T-cell (primary cell): ENCODE measurements around the gene SPINT2. TPM values are rescaled to one million over a fixed set of nuclear protein-coding genes. Genes with fewer than 3 reads are reported as not detected.

Source experiments
- ATAC-seq, 4 experiments: fragments of 200-7000 bp in 3 of 4; fragments of 150-1000 bp in 1 of 4; cut with Tn5 transposase; replicated peaks in 1 of 4; 1 replicate in 3 of 4; 2 replicates in 1 of 4; pipeline ENCODE4 v1.10.0; 2021; ENCODE audit warnings: moderate library complexity in 3 of 4, mild to moderate bottlenecking in 2 of 4, moderate number of reproducible peaks in 1 of 4
- CTCF ChIA-PET, 2 donors: fragments of 300-600 bp; sonication (Branson Sonifier 250); formaldehyde crosslinking; loops; one replicate each; lab custom pipeline; 2022; ENCODE audit warnings: antibody characterized with exemption in 2 of 2; lab: Charles Lee
- POLR2A ChIA-PET, 2 donors: fragments of 300-600 bp; sonication (Branson Sonifier 250); formaldehyde crosslinking; loops; one replicate each; lab custom pipeline; 2022; ENCODE audit warnings: antibody characterized with exemption in 2 of 2; lab: Charles Lee
- DNase-seq, 35 experiments: peaks; one replicate each; pipeline versions ENCODE4 v3.0.0 to v3.0.0-alpha.2; 2013 to 2023
- H3K27ac ChIP-seq: one replicate; pipeline ENCODE4 v1.5.1; 2013; ENCODE audit warnings: low read length
- H3K27me3 ChIP-seq, 2 experiments: replicated peaks in 1 of 2; 1 replicate in 1 of 2; 2 replicates in 1 of 2; pipeline versions ENCODE4 v1.6.1 to v1.7.0; 2013; ENCODE audit warnings: low read length in 1 of 2, mixed read lengths in 1 of 2; ENCODE audit not compliant: control insufficient read depth in 2 of 2, insufficient read depth in 2 of 2; ENCODE audit errors: extremely low read depth in 1 of 2
- H3K36me3 ChIP-seq, 2 donors: 1 replicate in 1 of 2; 2 replicates in 1 of 2; pipeline versions ENCODE4 v1.6.1 to v1.7.0; 2013; ENCODE audit warnings: low read length in 1 of 2; ENCODE audit not compliant: control insufficient read depth in 2 of 2, insufficient read depth in 1 of 2; ENCODE audit errors: extremely low read depth in 1 of 2
- H3K4me1 ChIP-seq, 2 experiments: 1 replicate in 1 of 2; 2 replicates in 1 of 2; pipeline versions ENCODE4 v1.6.1 to v1.7.0; 2013; ENCODE audit warnings: low read length in 2 of 2, mixed read lengths in 1 of 2; ENCODE audit not compliant: insufficient read depth in 2 of 2, control insufficient read depth in 1 of 2; ENCODE audit errors: extremely low read depth in 1 of 2
- H3K4me3 ChIP-seq, 2 donors: 1 replicate in 1 of 2; 2 replicates in 1 of 2; pipeline versions ENCODE4 v1.5.1 to v1.7.0; 2013; ENCODE audit warnings: mild to moderate bottlenecking in 2 of 2, low read length in 1 of 2, moderate library complexity in 1 of 2; ENCODE audit not compliant: control insufficient read depth in 1 of 2; ENCODE audit errors: extremely low read depth in 1 of 2
- H3K9me3 ChIP-seq: 2 replicates; pipeline ENCODE4 v1.7.0; 2013
- H3K27ac Mint-ChIP-seq, 2 donors: one replicate each; pipeline ENCODE4 v1.8.0; 2020 to 2021; ENCODE audit warnings: mild to moderate bottlenecking in 2 of 2, mixed read lengths in 2 of 2
- H3K27me3 Mint-ChIP-seq, 2 donors: one replicate each; pipeline ENCODE4 v1.8.0; 2021 to 2022; ENCODE audit warnings: mixed read lengths in 2 of 2
- H3K36me3 Mint-ChIP-seq: one replicate; pipeline ENCODE4 v1.8.0; 2021; ENCODE audit warnings: mixed read lengths
- H3K4me1 Mint-ChIP-seq, 3 donors: one replicate each; pipeline ENCODE4 v1.8.0; 2020 to 2022; ENCODE audit warnings: mixed read lengths in 3 of 3, mild to moderate bottlenecking in 1 of 3
- H3K4me3 Mint-ChIP-seq, 3 donors: one replicate each; pipeline ENCODE4 v1.8.0; 2020 to 2022; ENCODE audit warnings: mild to moderate bottlenecking in 3 of 3, mixed read lengths in 3 of 3, moderate library complexity in 3 of 3
- H3K9me3 Mint-ChIP-seq, 3 donors: one replicate each; pipeline ENCODE4 v1.8.0; 2020 to 2022; ENCODE audit warnings: mixed read lengths in 3 of 3
- WGBS: methylation state at CpG from one replicate; pipeline ENCODE4 v1.1.5; 2013; ENCODE audit warnings: missing lambda C conversion rate; ENCODE audit not compliant: insufficient coverage; 5-methylcytosine and 5-hydroxymethylcytosine counted together
- total RNA-seq, 35 experiments: library from RNA in 6 of 35; stranded (reverse) in 6 of 35; fragments of 120-200 nt in 1 of 35; gene quantifications; one replicate each; pipeline versions ENCODE4 v1.2.1 to v1.2.4 and lab custom pipeline; 2013 to 2026

SPINT2 gene
- total RNA-seq, 5 donors from 2014 or later (not counting 1 experiment from before 2014, with no cell fraction given), result 30.3 to 48.5 (median 37.9) TPM

DNA sequence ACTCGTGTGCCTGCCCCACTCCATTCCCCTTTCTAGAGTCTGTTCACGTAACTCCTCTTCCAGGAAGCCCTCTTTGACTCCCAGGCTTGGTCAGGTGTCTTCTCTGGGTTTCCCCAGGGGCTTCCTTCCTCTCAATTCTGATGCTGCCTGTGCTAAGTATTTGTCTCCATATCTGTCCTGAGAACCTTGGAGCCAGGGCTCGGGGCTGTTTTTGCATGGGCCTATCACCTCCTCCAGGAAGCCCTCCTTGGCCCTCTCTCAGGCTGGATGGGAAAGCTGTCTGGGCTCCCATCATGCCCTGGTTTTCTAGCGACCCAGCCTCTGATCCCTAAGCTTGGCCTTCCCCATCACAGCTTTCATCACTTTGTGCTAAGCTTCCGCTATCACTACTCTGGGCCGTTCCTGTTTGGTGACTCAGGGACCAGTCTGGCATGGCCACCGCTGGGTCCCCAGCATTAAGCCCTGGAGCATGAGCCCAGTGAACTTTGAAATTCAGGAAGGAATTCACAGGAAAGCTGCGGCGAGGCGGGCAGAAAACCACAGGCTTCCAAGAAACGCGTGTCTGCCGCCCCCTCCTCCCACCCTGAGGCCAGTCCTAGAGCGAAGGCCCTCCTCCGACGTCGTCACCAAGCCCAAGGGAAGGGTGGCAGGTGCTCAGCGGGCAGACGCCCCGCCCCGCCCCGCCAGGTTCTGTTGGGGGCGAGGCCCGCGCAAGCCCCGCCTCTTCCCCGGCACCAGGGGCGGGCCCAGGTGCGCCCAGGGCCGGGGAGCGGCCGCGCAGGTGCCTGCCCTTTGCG is 486 bp upstream of the SPINT2 start:
- peak overlapping the region; percentile 82 to 87 (median 83) for H3K4me3 Mint-ChIP-seq
- WGBS, result 7% methylated on average over 34 of the region's 34 CpGs

GRCh38 chr19:38265213-38265861 is 964 bp downstream of the SPINT2 start:
- H3K27ac ChIP-seq, result peak overlapping the region; percentile 53
- DNase-seq, result peak in 10 of 35 experiments; percentile 7 to 43 (median 16)
- WGBS, result 31% methylated on average over 13 of the region's 14 CpGs

More for the DNA sequence above, 486 bp upstream of the SPINT2 start:
- CTCF ChIA-PET, result interaction anchor here in 1 of 2 donors (0.6 to 1.0 kb wide), 2 partner anchors 24 to 72 kb away, joined by 3 read pairs; partner anchors contain the start of gene CATSPERG
- peak overlapping the region; percentile 52 for H3K27ac ChIP-seq
- no peaks in the 10 kb centered on the region for H3K9me3 ChIP-seq
- H3K4me1 Mint-ChIP-seq, result peaks cover 32 to 40% (median 35%) of the 10 kb centered on the region in 3 donors
- peaks cover 3 to 5% of the 10 kb centered on the region in 2 donors for H3K27me3 Mint-ChIP-seq
- no peaks in the 10 kb centered on the region for H3K36me3 Mint-ChIP-seq
- peak overlapping the region; percentile 67 to 74 for H3K4me3 ChIP-seq
- ATAC-seq (peak; percentile 86 to 93 (median 91)), DNase-seq (peak; percentile 44 to 82 (median 67))
- peaks cover 3 to 22% of the 10 kb centered on the region in 2 experiments for H3K4me1 ChIP-seq
- peaks cover 0 to 12% of the 10 kb centered on the region in 2 experiments for H3K27me3 ChIP-seq
- POLR2A ChIA-PET, result interaction anchor here in 1 of 2 donors (0.6 kb wide), 1 partner anchor 360 kb away, joined by 4 read pairs; no protein-coding TSS in a partner anchor
- H3K27ac Mint-ChIP-seq, result peak overlapping the region; percentile 74 to 76
- H3K36me3 ChIP-seq, result no peaks in the 10 kb centered on the region
- H3K9me3 Mint-ChIP-seq, result no peaks in the 10 kb centered on the region

GRCh38 chr19:38265921-38266429 is 1.6 kb downstream of the SPINT2 start:
- peaks cover 0 to 4% of the 10 kb centered on the region in 2 donors for H3K27me3 Mint-ChIP-seq
- peak overlapping the region; percentile 82 to 87 (median 82) for H3K4me3 Mint-ChIP-seq

More at GRCh38 chr19:38265213-38265861, 964 bp downstream of the SPINT2 start:
- CTCF ChIA-PET, result interaction anchor here in 1 of 2 donors (0.6 kb wide), 1 partner anchor 151 kb away, joined by 5 read pairs; no protein-coding TSS in a partner anchor
- peak in 1 of 4 experiments; percentile 37 for ATAC-seq
- Mint-ChIP-seq H3K4me3 (peak overlapping the region; percentile 82 to 87 (median 82)), H3K9me3 (no peaks in the 10 kb centered on the region), H3K36me3 (peaks cover 3% of the 10 kb centered on the region), H3K27ac (peak overlapping the region; percentile 74 to 85), H3K27me3 (peaks cover 0 to 4% of the 10 kb centered on the region in 2 donors), H3K4me1 (peaks cover 32 to 40% (median 35%) of the 10 kb centered on the region in 3 donors)
- Histone ChIP-seq H3K4me1 (peaks cover 3 to 22% of the 10 kb centered on the region in 2 experiments), H3K4me3 (peak overlapping the region; percentile 67 to 74), H3K9me3 (no peaks in the 10 kb centered on the region), H3K27me3 (peaks cover 0 to 9% of the 10 kb centered on the region in 2 experiments), H3K36me3 (no peaks in the 10 kb centered on the region)
- POLR2A ChIA-PET, result interaction anchor here in 1 of 2 donors (0.6 kb wide), 1 partner anchor 189 kb away, joined by 6 read pairs; no protein-coding TSS in a partner anchor

GRCh38 chr19:38266981-38267597 is 2.7 kb downstream of the SPINT2 start:
- H3K4me1 ChIP-seq, result peaks cover 3 to 22% of the 10 kb centered on the region in 2 experiments
- no peak overlapping the region for H3K27ac ChIP-seq
- H3K36me3 ChIP-seq, result no peaks in the 10 kb centered on the region
- Mint-ChIP-seq H3K4me3 (no peak overlapping the region), H3K27ac (peak overlapping the region in 1 of 2 donors; percentile 1), H3K9me3 (no peaks in the 10 kb centered on the region), H3K27me3 (peaks cover 0 to 4% of the 10 kb centered on the region in 2 donors), H3K4me1 (peaks cover 32 to 40% (median 35%) of the 10 kb centered on the region in 3 donors), H3K36me3 (peaks cover 6% of the 10 kb centered on the region)
- DNase-seq (no peak), ATAC-seq (no peak)
- POLR2A ChIA-PET, result no interaction called here
- CTCF ChIA-PET, result interaction anchor here in 1 of 2 donors (0.6 kb wide), 1 partner anchor 575 kb away, joined by 4 read pairs; no protein-coding TSS in a partner anchor
- H3K27me3 ChIP-seq, result peaks cover 0 to 9% of the 10 kb centered on the region in 2 experiments
- H3K4me3 ChIP-seq, result no peak overlapping the region
- WGBS, result 93% methylated on average over 11 of the region's 12 CpGs
- no peaks in the 10 kb centered on the region for H3K9me3 ChIP-seq

More at GRCh38 chr19:38265921-38266429, 1.6 kb downstream of the SPINT2 start:
- ChIA-PET CTCF (no interaction called here), POLR2A (interaction anchor here in 1 of 2 donors (0.6 kb wide), 1 partner anchor 188 kb away, joined by 6 read pairs; no protein-coding TSS in a partner anchor)
- H3K36me3 Mint-ChIP-seq, result peaks cover 6% of the 10 kb centered on the region
- no peak for DNase-seq
- peaks cover 32 to 40% (median 35%) of the 10 kb centered on the region in 3 donors for H3K4me1 Mint-ChIP-seq
- 85% methylated on average over 8 of the region's 12 CpGs for WGBS
- Histone ChIP-seq H3K27me3 (peaks cover 0 to 9% of the 10 kb centered on the region in 2 experiments), H3K27ac (no peak overlapping the region), H3K4me3 (no peak overlapping the region), H3K9me3 (no peaks in the 10 kb centered on the region), H3K36me3 (no peaks in the 10 kb centered on the region), H3K4me1 (peaks cover 3 to 22% of the 10 kb centered on the region in 2 experiments)
- ATAC-seq, result no peak
- peak overlapping the region in 1 of 2 donors; percentile 39 for H3K27ac Mint-ChIP-seq
- no peaks in the 10 kb centered on the region for H3K9me3 Mint-ChIP-seq

DNA sequence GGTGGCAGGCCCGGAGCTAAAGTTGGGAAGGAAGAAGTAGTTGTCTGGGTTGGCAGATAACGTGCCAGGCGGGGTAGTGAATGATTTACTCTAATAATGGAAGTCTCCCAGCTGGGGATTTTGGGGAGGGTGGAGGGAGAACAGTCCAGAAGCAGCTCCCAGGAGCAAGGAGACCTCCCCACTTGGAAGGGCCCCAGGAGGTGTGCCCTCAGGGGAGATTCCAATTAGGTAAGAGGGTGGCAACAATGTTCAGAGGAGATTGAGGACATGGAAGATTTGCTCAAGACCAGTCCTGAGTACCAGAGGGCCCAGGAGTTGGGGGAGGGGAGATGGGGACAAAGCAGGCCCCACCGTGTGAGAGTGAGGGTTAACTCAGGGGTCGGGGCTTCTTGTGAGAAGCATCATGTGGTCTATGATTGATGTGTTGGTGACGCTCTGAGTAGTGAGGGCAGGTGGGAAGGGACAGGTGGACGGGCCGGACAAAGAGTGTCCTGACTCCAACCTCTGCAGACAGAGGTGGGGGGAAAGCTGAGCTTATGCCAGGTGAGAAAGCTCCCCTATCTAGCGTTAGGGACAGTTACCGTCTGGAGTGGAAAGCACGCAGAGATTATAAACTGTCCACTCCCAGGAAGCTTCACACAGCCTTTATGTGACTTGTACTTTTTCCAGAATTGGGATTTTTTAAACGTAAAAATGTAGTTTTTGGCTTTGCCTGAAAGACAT is 3.5 kb downstream of the SPINT2 start:
- CTCF ChIA-PET, result no interaction called here
- no peak overlapping the region for H3K27ac ChIP-seq

More for the DNA sequence above, 3.5 kb downstream of the SPINT2 start:
- Mint-ChIP-seq H3K27me3 (peaks cover 0 to 4% of the 10 kb centered on the region in 2 donors), H3K9me3 (no peaks in the 10 kb centered on the region), H3K4me1 (peaks cover 32 to 40% (median 35%) of the 10 kb centered on the region in 3 donors), H3K4me3 (no peak overlapping the region), H3K36me3 (peaks cover 6% of the 10 kb centered on the region), H3K27ac (peak overlapping the region in 1 of 2 donors; percentile 59)
- no peak overlapping the region for H3K4me3 ChIP-seq
- H3K36me3 ChIP-seq, result no peaks in the 10 kb centered on the region
- H3K4me1 ChIP-seq, result peaks cover 3 to 22% of the 10 kb centered on the region in 2 experiments
- H3K27me3 ChIP-seq, result peaks cover 0 to 9% of the 10 kb centered on the region in 2 experiments
- 76% methylated on average over 8 of the region's 12 CpGs for WGBS
- POLR2A ChIA-PET, result no interaction called here
- ATAC-seq (no peak), DNase-seq (no peak)
- H3K9me3 ChIP-seq, result no peaks in the 10 kb centered on the region
